AG10803 (cell line): ENCODE results near the gene GSE1.

Experiments used
- DNase-seq: peaks from one replicate; pipeline ENCODE4 v3.0.0; 2010; ENCODE audit warnings: low read depth
- H3K4me3 ChIP-seq: 2 replicates; pipeline ENCODE4 v1.5.1; 2011; ENCODE audit warnings: mild to moderate bottlenecking, low read length, control low read depth
- CTCF ChIP-seq: conservative IDR thresholded peaks from 2 replicates; pipeline ENCODE4 v1.5.1; 2011; ENCODE audit warnings: mild to moderate bottlenecking, low read length, control low read depth, inconsistent platforms

GSE1 gene

DNA sequence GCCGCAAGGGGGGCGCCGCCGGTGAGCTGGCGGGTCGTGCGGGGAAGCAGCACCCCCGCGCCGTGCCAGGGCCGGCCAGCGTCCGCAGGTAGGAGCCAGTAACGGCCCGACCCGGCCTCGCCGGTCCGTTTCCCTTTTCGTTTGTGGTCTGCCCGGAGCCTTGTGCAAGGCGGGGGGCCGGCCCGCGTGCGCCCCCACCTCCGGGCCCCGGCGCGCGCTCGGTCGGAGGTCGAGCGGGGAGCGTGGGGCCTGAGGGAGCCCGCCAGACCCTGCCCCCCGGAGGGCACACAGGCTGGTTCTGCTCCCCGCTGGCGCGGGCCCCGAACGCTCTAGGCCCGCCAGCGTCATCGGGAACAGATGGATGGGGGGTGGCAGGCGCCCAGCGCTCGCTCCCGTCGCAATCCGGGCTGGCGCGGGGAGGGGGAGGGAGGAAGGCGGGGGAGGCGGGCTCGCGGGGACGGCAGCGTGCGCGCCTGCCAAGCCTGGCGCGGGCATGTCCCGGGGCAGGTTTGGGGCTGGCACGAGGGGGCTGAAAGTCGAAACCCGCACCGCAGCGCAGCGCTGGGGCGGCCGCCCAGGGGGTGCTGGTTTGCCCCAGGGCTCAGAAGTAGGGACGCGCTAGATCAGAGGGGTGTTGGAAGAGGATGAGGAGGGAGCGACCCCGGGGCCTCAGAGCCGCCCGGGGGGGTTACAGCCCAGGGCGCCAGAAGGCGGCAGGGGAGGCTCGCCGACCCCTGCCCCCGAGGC, 1.5 kb upstream of the GSE1 start:
- no peak for TF ChIP-seq CTCF
- DNase-seq = peak; percentile 88
- H3K4me3 ChIP-seq = peak overlapping the region; percentile 63

- peak overlapping the region; percentile 65 for H3K4me3 ChIP-seq
- DNase-seq = peak; percentile 97
- TF ChIP-seq CTCF = no peak
These were observed 826 bp upstream of the GSE1 start for GRCh38 chr16:85612191-85612800.

DNA sequence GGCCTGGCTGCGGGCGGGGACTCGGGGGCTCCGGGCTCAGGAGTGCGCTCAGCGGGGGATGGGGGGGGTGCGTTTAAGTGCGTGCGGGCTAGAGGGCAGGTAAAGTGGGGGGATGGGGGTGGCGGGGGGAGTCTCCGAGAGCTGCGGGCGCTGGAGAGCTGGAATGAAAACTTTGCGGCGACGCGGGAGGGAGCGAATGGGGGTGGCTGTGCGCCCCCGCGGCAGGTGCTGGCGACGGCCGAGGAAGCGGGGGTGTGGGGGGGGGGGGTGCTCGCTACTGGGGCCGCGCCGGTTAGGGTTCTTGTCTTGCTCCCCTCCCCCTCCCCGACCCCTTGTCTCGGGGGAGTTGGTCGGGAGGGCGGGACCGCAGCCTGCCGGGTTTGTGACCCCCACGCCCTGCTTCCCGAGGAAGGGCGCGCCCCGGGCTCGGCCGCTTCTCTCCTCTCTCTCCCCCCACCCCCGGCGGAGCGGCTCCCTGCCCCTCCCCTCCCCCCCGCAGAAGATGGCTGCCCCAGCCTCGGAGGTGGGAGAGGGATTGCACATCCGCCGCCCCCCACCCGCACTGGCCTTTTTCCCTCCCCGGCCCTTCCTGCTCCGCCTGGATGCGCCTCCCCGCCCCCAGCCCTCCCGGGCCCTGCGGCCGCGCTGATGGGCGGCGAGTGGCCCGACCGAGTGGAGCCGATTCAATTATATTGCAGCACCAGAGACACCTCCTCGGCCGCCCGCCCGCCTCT, 649 bp downstream of the GSE1 start:
- no peak for TF ChIP-seq CTCF
- DNase-seq = no peak

DNA sequence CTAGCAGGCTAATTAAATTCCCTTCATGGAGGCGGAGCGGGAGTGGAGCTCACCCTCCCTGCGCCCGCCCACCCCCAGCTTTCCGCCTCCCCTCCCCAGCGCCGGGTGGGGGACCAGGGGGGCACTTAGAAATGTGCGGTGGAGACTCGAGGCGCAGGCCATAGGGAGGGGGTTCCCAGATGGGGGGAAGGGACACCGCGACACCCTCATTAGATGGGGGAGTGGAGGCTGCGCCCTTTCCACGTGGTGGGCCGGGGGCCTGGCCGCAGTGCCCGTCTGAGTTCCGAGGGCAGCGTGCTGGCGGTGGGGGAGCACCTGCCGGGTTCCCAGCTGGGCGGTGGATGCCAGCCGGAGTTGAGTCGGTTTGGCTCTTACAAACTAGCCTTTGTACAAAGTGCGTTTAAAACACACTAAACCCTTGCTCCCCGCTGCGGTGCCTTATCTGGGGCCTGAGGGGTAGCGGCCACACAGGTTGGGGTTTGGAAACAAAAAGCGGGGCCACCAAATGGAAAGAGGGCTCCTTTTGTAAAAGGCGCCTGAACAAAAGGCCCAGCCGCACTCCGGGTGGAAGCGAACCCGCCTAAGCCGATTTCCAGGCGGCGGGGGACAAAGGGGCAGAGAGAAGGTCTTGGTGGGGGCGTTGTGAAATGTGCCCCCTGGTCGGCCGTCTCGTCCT, 1.4 kb downstream of the GSE1 start:
- peak overlapping the region; percentile 65 for H3K4me3 ChIP-seq
- no peak for TF ChIP-seq CTCF
- DNase-seq = no peak

More for the DNA sequence above, 649 bp downstream of the GSE1 start:
- H3K4me3 ChIP-seq = peak overlapping the region; percentile 65

DNA sequence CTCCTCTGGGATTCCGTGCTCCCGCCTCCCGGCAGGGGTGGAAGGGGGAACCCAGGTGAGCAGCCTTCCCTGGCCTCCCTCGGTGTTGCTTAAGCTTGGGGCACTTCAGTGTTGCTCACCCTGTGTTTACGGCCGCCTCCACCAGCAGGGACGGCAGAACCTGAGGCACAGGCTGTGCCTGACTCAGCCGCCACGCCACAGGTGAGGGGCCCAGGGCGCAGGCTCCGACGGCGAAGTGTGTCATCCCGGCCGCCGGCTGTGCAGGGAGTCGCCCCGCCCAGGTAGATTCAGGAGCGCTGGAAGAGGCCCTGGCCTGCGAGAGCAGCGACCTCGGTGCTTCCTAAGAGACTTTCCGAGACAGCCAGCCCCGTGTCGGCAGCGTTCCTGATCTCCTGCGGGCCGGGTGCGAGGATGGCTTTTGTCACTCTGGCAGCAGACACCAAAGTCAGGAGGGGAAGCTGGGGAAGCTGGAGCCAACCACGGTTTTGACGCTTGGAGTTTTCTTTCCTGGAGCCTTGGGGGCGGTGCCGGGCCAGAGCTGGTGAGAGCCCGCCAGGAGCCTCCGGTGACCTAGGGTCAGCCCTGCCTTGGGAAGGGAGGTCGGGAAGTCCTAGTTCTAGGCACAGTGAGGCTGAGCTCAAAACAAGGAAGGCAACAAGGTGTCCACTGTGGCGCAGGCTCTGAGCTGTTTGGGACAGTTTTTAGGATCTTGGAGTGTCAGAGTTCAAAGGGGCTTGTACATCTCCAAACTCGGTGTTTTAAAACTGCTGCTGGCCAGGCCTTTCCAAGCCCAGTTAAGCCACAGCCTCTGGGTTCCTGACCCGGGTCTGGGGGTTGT, 2.1 kb downstream of the GSE1 start:
- no peak overlapping the region for H3K4me3 ChIP-seq

More for the DNA sequence above, 2.1 kb downstream of the GSE1 start:
- no peak for DNase-seq
- TF ChIP-seq CTCF = no peak
